DOHH2 (cell line): ENCODE results near the gene DSG2.

Experiments used
- H3F3A ChIP-seq: fragments of 200-600 bp; sonication (generic), shearing (Covaris generic); 2 replicates; pipeline ENCODE4 v1.6.0; 2016; ENCODE audit warnings: antibody characterized with exemption, mild to moderate bottlenecking; ENCODE audit not compliant: control insufficient read depth, insufficient read depth
- H3K27ac ChIP-seq: fragments of 200-600 bp; sonication (generic); 2 replicates; pipeline ENCODE4 v1.5.1; 2014; ENCODE audit warnings: low read depth, mild to moderate bottlenecking, low read length, moderate library complexity
- H3K27me3 ChIP-seq: fragments of 200-600 bp; sonication (generic); 2 replicates; pipeline ENCODE4 v1.6.1; 2014; ENCODE audit warnings: mild to moderate bottlenecking, low read length, mixed read lengths; ENCODE audit not compliant: control insufficient read depth
- H3K36me3 ChIP-seq: fragments of 200-600 bp; sonication (generic); 2 replicates; pipeline ENCODE4 v1.6.1; 2014; ENCODE audit warnings: mild to moderate bottlenecking, low read length, moderate library complexity, mixed read lengths; ENCODE audit not compliant: control insufficient read depth
- H3K4me1 ChIP-seq: fragments of 200-600 bp; sonication (generic); 2 replicates; pipeline ENCODE4 v1.6.1; 2014; ENCODE audit warnings: mild to moderate bottlenecking, low read length, mixed read lengths; ENCODE audit not compliant: control insufficient read depth
- H3K4me2 ChIP-seq: fragments of 200-600 bp; sonication (generic); 2 replicates; pipeline ENCODE4 v1.6.0; 2014; ENCODE audit warnings: mild to moderate bottlenecking, low read length, moderate library complexity
- H3K4me3 ChIP-seq: fragments of 200-600 bp; sonication (generic); 2 replicates; pipeline ENCODE4 v1.5.1; 2014; ENCODE audit warnings: mild to moderate bottlenecking, low read length, mixed read lengths
- H3K79me2 ChIP-seq: fragments of 200-600 bp; sonication (generic); 2 replicates; pipeline ENCODE4 v1.6.1; 2014; ENCODE audit warnings: mild to moderate bottlenecking, low read length, mixed read lengths; ENCODE audit not compliant: control insufficient read depth
- H3K9me2 ChIP-seq: fragments of 200-600 bp; sonication (generic); replicated peaks from 2 replicates; pipeline ENCODE4 v1.6.1; 2014; ENCODE audit warnings: mild to moderate bottlenecking, low read length, mixed read lengths; ENCODE audit not compliant: control insufficient read depth
- H3K9me3 ChIP-seq: fragments of 200-600 bp; sonication (generic); 2 replicates; pipeline ENCODE4 v1.6.1; 2014; ENCODE audit warnings: antibody characterized with exemption, low read length, mixed read lengths; ENCODE audit not compliant: control insufficient read depth, insufficient read depth
- H4K20me1 ChIP-seq: fragments of 200-600 bp; sonication (generic); 2 replicates; pipeline ENCODE4 v1.6.0; 2014; ENCODE audit warnings: low read depth, mild to moderate bottlenecking, antibody characterized with exemption, low read length, moderate library complexity; ENCODE audit not compliant: control insufficient read depth, insufficient read depth
- EZH2phosphoT487 ChIP-seq: fragments of 200-600 bp; sonication (generic); IDR thresholded peaks from 2 replicates; pipeline ENCODE4 v1.6.1; 2017; ENCODE audit warnings: borderline replicate concordance, mild to moderate bottlenecking, antibody characterized with exemption, low read length, moderate library complexity, mixed read lengths
- TF ChIP-seq, protein P1 (sequence below): fragments of 200-600 bp; sonication (generic); IDR thresholded peaks from one replicate; pipeline ENCODE4 v1.5.1; 2014; ENCODE audit warnings: antibody characterized with exemption, mild to moderate bottlenecking, low read depth, low read length; ENCODE audit not compliant: poor library complexity, severe bottlenecking

DSG2 gene

DNA sequence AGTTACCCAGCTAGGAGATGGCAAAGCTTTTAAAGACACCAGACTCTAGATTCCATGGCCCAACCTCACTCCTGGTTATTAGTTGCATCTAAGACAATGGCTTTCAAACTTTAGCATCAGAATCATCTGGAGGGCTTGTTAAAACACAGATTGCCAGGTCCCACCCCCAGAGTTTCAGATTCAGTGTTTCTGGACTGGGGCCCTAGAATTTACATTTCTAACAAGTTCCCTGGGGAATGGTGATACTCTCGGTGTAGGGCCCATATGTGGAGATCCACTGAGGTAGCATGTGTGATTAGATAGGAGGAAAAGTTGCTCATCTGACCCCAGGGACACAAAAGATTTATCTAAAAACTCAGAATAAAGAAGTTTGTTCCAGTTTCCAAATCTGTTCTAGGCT, 79.2 kb downstream of the DSG2 start:
- H3F3A ChIP-seq, result no peaks in the 10 kb centered on the region
- H3K27me3 ChIP-seq, result no peaks in the 10 kb centered on the region
- H3K4me2 ChIP-seq, result no peak overlapping the region

DNA sequence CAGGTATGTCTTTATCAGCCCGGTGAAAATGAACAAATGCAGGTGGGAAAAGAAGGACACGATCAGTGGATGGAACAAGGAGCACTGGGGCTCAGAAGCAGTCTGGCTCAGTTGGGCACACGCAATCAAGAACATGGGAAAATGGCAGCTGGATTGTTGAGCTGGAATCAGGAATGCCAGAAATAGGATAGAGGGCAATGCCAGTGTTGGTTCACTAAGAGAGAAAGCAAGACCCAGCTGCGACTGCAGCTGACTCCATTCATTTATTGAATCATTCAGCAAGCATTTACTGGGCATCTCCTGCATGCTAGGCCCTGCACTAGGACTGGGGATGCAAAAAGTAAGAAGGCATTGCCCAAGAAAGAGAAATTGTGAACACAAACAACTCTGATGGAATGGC, 80.1 kb downstream of the DSG2 start:
- H3K4me3 ChIP-seq, result no peak overlapping the region
- no peaks in the 10 kb centered on the region for H3F3A ChIP-seq
- H3K27me3 ChIP-seq, result no peaks in the 10 kb centered on the region
- no peaks in the 10 kb centered on the region for H4K20me1 ChIP-seq
- H3K36me3 ChIP-seq, result no peaks in the 10 kb centered on the region
- no peak overlapping the region for H3K4me2 ChIP-seq
- H3K79me2 ChIP-seq, result no peaks in the 10 kb centered on the region
- H3K27ac ChIP-seq, result no peak overlapping the region
- TF ChIP-seq, protein P1, sequence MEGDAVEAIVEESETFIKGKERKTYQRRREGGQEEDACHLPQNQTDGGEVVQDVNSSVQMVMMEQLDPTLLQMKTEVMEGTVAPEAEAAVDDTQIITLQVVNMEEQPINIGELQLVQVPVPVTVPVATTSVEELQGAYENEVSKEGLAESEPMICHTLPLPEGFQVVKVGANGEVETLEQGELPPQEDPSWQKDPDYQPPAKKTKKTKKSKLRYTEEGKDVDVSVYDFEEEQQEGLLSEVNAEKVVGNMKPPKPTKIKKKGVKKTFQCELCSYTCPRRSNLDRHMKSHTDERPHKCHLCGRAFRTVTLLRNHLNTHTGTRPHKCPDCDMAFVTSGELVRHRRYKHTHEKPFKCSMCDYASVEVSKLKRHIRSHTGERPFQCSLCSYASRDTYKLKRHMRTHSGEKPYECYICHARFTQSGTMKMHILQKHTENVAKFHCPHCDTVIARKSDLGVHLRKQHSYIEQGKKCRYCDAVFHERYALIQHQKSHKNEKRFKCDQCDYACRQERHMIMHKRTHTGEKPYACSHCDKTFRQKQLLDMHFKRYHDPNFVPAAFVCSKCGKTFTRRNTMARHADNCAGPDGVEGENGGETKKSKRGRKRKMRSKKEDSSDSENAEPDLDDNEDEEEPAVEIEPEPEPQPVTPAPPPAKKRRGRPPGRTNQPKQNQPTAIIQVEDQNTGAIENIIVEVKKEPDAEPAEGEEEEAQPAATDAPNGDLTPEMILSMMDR, result no peak
- no peak for TF ChIP-seq EZH2phosphoT487
- H3K9me2 ChIP-seq, result no peaks in the 10 kb centered on the region
- no peaks in the 10 kb centered on the region for H3K9me3 ChIP-seq
- peaks cover 16% of the 10 kb centered on the region for H3K4me1 ChIP-seq

More for the DNA sequence above, 79.2 kb downstream of the DSG2 start:
- Histone ChIP-seq H3K27ac (no peak overlapping the region), H3K36me3 (no peaks in the 10 kb centered on the region), H3K4me1 (peaks cover 16% of the 10 kb centered on the region), H3K79me2 (no peaks in the 10 kb centered on the region), H3K4me3 (no peak overlapping the region), H3K9me3 (no peaks in the 10 kb centered on the region), H3K9me2 (no peaks in the 10 kb centered on the region), H4K20me1 (no peaks in the 10 kb centered on the region)
- no peak for TF ChIP-seq EZH2phosphoT487
- TF ChIP-seq, protein P1, result no peak

DNA sequence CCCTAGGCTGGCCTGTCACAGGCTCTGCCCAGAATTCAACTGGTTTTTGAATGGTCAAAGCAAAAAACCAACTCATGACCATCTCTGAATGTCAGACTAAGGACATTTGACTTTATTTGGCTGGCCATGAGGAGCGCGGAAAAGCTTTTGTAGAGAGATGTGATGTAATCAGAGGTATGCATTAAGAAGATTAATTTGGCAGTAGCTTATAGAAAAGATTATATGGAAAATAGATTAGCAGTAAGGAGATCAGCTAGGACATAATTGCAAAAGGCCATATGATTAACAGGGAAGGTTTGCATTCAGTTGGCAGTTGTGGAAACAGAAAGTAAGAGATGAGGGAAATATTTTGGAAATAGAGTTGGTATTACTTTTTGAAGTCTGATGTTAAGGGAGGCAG, 81.4 kb downstream of the DSG2 start:
- H3K4me2 ChIP-seq, result no peak overlapping the region
- no peaks in the 10 kb centered on the region for H3F3A ChIP-seq
- no peak overlapping the region for H3K4me3 ChIP-seq
- no peaks in the 10 kb centered on the region for H3K9me3 ChIP-seq
- TF ChIP-seq, protein P1, result no peak
- no peak for TF ChIP-seq EZH2phosphoT487
- H3K4me1 ChIP-seq, result peaks cover 16% of the 10 kb centered on the region
- H3K27me3 ChIP-seq, result no peaks in the 10 kb centered on the region
- no peaks in the 10 kb centered on the region for H4K20me1 ChIP-seq
- no peaks in the 10 kb centered on the region for H3K79me2 ChIP-seq
- no peaks in the 10 kb centered on the region for H3K36me3 ChIP-seq
- H3K9me2 ChIP-seq, result no peaks in the 10 kb centered on the region
- H3K27ac ChIP-seq, result no peak overlapping the region
